ENCODE measurements around the gene EIF2S2.

Gene EIF2S2

GRCh38 chr20:34110025-34110744 lies 1.9 kb downstream of the EIF2S2 start:
- no peaks in the 10 kb centered on the region for H3K9me3 Mint-ChIP-seq
- peaks cover 47% of the 10 kb centered on the region for H3K36me3 Mint-ChIP-seq (ENCODE audit: low read depth)
- peak overlapping the region; percentile 96 for H3K4me3 Mint-ChIP-seq
- intact Hi-C loops (cut with micrococcal nuclease) = loop anchor here (5.0 kb wide), 1 partner anchor 118 kb away; the partner anchor contains the start of gene RALY
- no peaks in the 10 kb centered on the region for H3K27me3 Mint-ChIP-seq
- H3K27ac Mint-ChIP-seq = peak overlapping the region; percentile 91
- H3K4me1 Mint-ChIP-seq (ENCODE audit: low read depth) = peaks cover 53% of the 10 kb centered on the region

- Mint-ChIP-seq H3K27me3 (no peaks in the 10 kb centered on the region), H3K36me3 (ENCODE audit: low read depth) (peaks cover 54% of the 10 kb centered on the region), H3K9me3 (no peaks in the 10 kb centered on the region), H3K27ac (no peak overlapping the region), H3K4me1 (ENCODE audit: low read depth) (peaks cover 61% of the 10 kb centered on the region), H3K4me3 (no peak overlapping the region)
- intact Hi-C loops (cut with micrococcal nuclease) = no loop called here
Measured at GRCh38 chr20:34109442-34109841, 2.6 kb downstream of the EIF2S2 start.

GRCh38 chr20:34108616-34109174 lies 3.3 kb downstream of the EIF2S2 start:
- intact Hi-C loops (cut with micrococcal nuclease) = no loop called here
- Mint-ChIP-seq H3K27ac (no peak overlapping the region), H3K4me1 (ENCODE audit: low read depth) (peaks cover 68% of the 10 kb centered on the region), H3K4me3 (no peak overlapping the region), H3K9me3 (no peaks in the 10 kb centered on the region), H3K27me3 (no peaks in the 10 kb centered on the region), H3K36me3 (ENCODE audit: low read depth) (peaks cover 62% of the 10 kb centered on the region)

DNA sequence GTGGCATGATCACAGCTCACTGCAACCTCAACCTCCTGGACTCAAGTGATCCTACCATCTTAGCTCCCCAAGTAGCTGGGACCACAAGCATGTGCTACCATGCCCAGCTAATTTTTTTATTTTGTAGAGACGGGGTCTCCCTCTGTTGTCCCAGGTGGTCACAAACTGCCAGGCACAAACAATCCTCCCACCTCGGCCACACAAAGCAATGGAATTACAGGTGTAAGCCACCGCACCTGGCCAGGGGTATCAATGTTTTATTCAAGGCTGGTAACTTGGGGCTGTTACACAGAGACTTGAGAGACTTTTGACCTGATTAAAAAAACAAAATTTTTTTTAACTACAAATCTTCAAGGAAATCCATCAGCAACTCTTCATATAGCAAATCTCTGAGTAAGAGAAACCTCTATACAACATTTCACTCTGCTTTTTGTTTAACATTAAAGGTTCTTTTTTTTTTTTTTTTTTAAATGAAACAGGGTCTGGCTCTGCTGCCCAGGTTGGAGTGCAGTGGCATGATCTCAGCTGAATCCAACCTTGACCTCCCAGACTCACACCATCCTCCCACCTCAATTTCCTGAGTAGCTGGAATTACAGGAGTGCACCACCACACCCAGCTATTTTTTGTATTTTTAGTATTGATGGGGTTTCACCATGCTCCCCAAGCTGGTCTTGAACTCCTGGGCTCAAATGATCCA lies 5.9 kb downstream of the EIF2S2 start:
- no peak overlapping the region for H3K27ac Mint-ChIP-seq
- H3K9me3 Mint-ChIP-seq = no peaks in the 10 kb centered on the region
- peaks cover 75% of the 10 kb centered on the region for H3K36me3 Mint-ChIP-seq (ENCODE audit: low read depth)
- peaks cover 62% of the 10 kb centered on the region for H3K4me1 Mint-ChIP-seq (ENCODE audit: low read depth)
- H3K4me3 Mint-ChIP-seq = no peak overlapping the region
- intact Hi-C loops (cut with micrococcal nuclease) = no loop called here
- no peaks in the 10 kb centered on the region for H3K27me3 Mint-ChIP-seq

GRCh38 chr20:34104059-34104458 lies 8.0 kb downstream of the EIF2S2 start:
- H3K27ac Mint-ChIP-seq = no peak overlapping the region
- no peaks in the 10 kb centered on the region for H3K9me3 Mint-ChIP-seq
- peaks cover 50% of the 10 kb centered on the region for H3K4me1 Mint-ChIP-seq (ENCODE audit: low read depth)
- H3K4me3 Mint-ChIP-seq = no peak overlapping the region
- H3K36me3 Mint-ChIP-seq (ENCODE audit: low read depth) = peaks cover 87% of the 10 kb centered on the region
- H3K27me3 Mint-ChIP-seq = no peaks in the 10 kb centered on the region
- intact Hi-C loops (cut with micrococcal nuclease) = no loop called here

DNA sequence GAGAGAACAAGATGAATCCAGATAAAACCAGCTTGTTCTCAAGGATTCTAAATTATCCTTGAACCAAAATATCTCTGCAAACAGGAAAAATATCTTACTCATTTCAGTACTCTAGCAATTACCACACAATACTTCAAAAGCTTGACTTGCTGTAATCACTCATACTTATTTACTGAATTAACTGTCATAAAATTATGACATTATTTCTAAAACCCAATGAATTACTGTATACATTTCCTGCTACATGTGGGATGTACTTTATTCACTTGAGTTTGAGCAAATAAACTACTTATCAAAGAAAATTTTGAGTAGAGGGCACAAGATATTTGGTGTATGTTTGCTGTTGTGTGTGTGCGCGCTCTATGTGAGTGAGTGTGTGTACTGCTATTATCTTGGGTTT lies 9.7 kb downstream of the EIF2S2 start:
- Mint-ChIP-seq H3K4me3 (no peak overlapping the region), H3K9me3 (no peaks in the 10 kb centered on the region), H3K4me1 (ENCODE audit: low read depth) (peaks cover 34% of the 10 kb centered on the region), H3K27me3 (no peaks in the 10 kb centered on the region), H3K27ac (no peak overlapping the region), H3K36me3 (ENCODE audit: low read depth) (peaks cover 96% of the 10 kb centered on the region)
- intact Hi-C loops (cut with micrococcal nuclease) = no loop called here

DNA sequence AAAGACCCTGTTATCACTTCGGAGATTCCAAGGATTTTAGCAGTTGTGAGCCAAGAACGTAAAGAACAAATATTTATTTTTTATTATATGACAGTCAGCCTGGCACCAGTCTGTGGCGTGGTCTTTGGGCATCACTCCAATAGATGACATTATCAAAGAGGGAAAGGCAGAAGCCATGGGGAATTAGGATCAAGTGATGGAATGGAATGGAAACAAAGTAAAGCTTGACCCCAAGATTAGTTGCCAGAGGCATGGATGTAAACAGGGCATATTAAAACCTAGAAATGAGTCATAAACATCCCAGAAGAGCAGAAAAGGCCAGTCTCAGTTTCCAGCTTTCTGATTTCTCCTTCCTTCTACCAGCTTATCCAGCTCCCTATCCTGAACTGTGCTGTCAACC lies 11.5 kb downstream of the EIF2S2 start:
- H3K4me3 Mint-ChIP-seq = no peak overlapping the region
- peaks cover 20% of the 10 kb centered on the region for H3K4me1 Mint-ChIP-seq (ENCODE audit: low read depth)
- H3K27me3 Mint-ChIP-seq = no peaks in the 10 kb centered on the region
- no peak overlapping the region for H3K27ac Mint-ChIP-seq
- peaks cover 100% of the 10 kb centered on the region for H3K36me3 Mint-ChIP-seq (ENCODE audit: low read depth)
- intact Hi-C loops (cut with micrococcal nuclease) = no loop called here
- H3K9me3 Mint-ChIP-seq = no peaks in the 10 kb centered on the region

DNA sequence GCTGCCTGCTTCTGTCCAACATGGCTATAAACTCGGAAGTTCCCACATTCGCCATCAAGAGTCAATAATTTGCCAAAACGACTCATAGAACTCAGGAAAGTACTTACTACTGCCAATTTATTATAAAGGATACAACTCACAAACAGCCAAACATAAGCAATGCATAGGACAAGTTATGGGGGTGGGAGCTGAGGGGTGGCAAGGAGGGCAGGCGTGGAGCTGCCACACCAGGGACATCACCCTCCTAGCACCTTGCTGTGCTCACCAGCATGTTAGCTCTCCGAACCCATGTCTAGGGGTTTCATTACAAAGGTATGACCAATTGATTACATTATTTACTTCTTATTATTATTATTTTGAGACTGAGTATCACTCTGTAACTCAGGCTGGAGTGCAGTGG lies 12.4 kb downstream of the EIF2S2 start:
- no peaks in the 10 kb centered on the region for H3K27me3 Mint-ChIP-seq
- H3K9me3 Mint-ChIP-seq = no peaks in the 10 kb centered on the region
- peaks cover 95% of the 10 kb centered on the region for H3K36me3 Mint-ChIP-seq (ENCODE audit: low read depth)
- intact Hi-C loops (cut with micrococcal nuclease) = no loop called here
- H3K4me1 Mint-ChIP-seq (ENCODE audit: low read depth) = peaks cover 11% of the 10 kb centered on the region
- H3K27ac Mint-ChIP-seq = no peak overlapping the region
- H3K4me3 Mint-ChIP-seq = no peak overlapping the region

DNA sequence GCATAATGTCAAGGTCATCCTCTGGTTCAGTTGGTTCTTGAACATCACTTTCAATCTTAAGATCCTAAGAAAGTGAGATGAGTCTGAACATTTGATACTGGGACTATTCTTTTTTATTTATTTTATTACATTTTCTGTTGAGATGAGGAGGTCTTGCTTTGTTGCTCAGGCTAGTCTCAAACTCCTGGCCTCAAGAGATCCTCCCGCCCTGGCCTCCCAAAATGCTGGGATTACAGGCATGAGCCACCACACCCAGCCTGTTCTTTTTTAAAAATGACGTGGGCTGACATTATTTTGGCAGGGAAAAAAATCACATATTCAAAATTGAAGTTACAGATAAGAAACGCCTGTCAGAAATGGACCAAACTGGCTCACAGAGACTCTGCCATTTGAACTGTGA lies 13.5 kb downstream of the EIF2S2 start:
- no peaks in the 10 kb centered on the region for H3K27me3 Mint-ChIP-seq
- peaks cover under 1% of the 10 kb centered on the region for H3K4me1 Mint-ChIP-seq (ENCODE audit: low read depth)
- H3K9me3 Mint-ChIP-seq = no peaks in the 10 kb centered on the region
- intact Hi-C loops (cut with micrococcal nuclease) = no loop called here
- H3K36me3 Mint-ChIP-seq (ENCODE audit: low read depth) = peaks cover 92% of the 10 kb centered on the region
- no peak overlapping the region for H3K27ac Mint-ChIP-seq
- no peak overlapping the region for H3K4me3 Mint-ChIP-seq

GRCh38 chr20:34096699-34097444 lies 15.2 kb downstream of the EIF2S2 start:
- intact Hi-C loops (cut with micrococcal nuclease) = no loop called here
- Mint-ChIP-seq H3K9me3 (no peaks in the 10 kb centered on the region), H3K4me3 (no peak overlapping the region), H3K36me3 (ENCODE audit: low read depth) (peaks cover 92% of the 10 kb centered on the region), H3K27me3 (no peaks in the 10 kb centered on the region), H3K27ac (no peak overlapping the region), H3K4me1 (ENCODE audit: low read depth) (no peaks in the 10 kb centered on the region)

- intact Hi-C loops (cut with micrococcal nuclease) = no loop called here
- Mint-ChIP-seq H3K27ac (no peak overlapping the region), H3K4me1 (ENCODE audit: low read depth) (no peaks in the 10 kb centered on the region), H3K27me3 (no peaks in the 10 kb centered on the region), H3K36me3 (ENCODE audit: low read depth) (peaks cover 90% of the 10 kb centered on the region), H3K9me3 (no peaks in the 10 kb centered on the region), H3K4me3 (no peak overlapping the region)
Measured at GRCh38 chr20:34095825-34096224, 16.2 kb downstream of the EIF2S2 start.

- Mint-ChIP-seq H3K27ac (no peak overlapping the region), H3K27me3 (no peaks in the 10 kb centered on the region), H3K4me1 (ENCODE audit: low read depth) (no peaks in the 10 kb centered on the region), H3K4me3 (no peak overlapping the region), H3K36me3 (ENCODE audit: low read depth) (peaks cover 90% of the 10 kb centered on the region), H3K9me3 (no peaks in the 10 kb centered on the region)
- intact Hi-C loops (cut with micrococcal nuclease) = no loop called here
Measured at GRCh38 chr20:34093895-34094294, 18.1 kb downstream of the EIF2S2 start.

DNA sequence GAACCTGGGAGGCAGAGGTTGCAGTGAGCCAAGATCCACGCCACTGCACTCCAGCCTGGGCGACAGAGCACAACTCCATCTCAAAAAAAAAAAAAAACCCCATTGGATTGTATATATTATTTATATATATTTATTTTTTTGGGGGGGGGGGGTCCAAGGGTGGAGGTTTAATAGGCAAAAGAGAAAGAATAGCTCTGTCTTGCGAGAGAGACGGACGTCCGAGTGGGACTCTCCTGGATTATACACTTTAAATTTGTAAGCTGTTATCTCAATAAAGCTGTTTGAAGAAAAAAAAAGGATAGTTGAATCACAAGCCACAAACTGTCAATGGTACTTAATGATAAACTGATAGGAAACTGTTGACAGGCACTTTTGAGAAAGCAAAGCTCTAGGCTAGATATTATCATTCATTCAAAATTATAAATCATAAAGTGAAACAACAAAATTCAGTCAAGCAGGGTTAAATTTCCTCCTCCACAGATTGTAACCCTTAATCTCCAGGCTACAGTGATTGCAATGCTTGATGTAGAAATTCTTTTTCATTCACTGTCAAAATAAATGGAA lies 20.3 kb downstream of the EIF2S2 start:
- H3K4me1 Mint-ChIP-seq (ENCODE audit: low read depth) = no peaks in the 10 kb centered on the region

DNA sequence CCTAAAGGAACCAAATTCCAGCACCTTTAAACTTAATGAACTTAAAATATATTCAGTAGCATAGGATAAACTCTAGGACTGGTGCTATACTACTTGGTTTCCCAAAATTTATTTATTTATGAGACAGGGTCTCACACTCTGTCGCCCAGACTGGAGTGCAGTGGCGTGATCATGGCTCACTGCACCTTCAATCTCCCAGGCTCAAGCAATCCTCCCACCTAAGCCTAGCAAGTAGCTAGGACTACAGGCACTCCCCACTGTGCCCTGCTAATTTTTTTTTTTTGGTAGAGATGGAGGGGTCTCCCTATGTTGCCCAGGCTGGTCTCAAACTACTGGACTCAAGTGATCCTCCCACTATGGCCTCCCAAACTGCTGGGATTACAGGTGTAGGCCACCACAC lies 21.4 kb downstream of the EIF2S2 start:
- H3K9me3 Mint-ChIP-seq = no peaks in the 10 kb centered on the region
- no peak overlapping the region for H3K4me3 Mint-ChIP-seq
- H3K27me3 Mint-ChIP-seq = no peaks in the 10 kb centered on the region
- intact Hi-C loops (cut with micrococcal nuclease) = no loop called here
- H3K27ac Mint-ChIP-seq = no peak overlapping the region
- H3K4me1 Mint-ChIP-seq (ENCODE audit: low read depth) = no peaks in the 10 kb centered on the region
- peaks cover 88% of the 10 kb centered on the region for H3K36me3 Mint-ChIP-seq (ENCODE audit: low read depth)

More for the DNA sequence above, 20.3 kb downstream of the EIF2S2 start:
- H3K9me3 Mint-ChIP-seq = no peaks in the 10 kb centered on the region
- intact Hi-C loops (cut with micrococcal nuclease) = no loop called here
- H3K4me3 Mint-ChIP-seq = no peak overlapping the region
- H3K27me3 Mint-ChIP-seq = no peaks in the 10 kb centered on the region
- no peak overlapping the region for H3K27ac Mint-ChIP-seq
- peaks cover 90% of the 10 kb centered on the region for H3K36me3 Mint-ChIP-seq (ENCODE audit: low read depth)

Measured in dendritic cell treated with granulocyte-macrophage colony-stimulating factor and Interleukin-4, amounts not matched to agents 40 ng/mL and 50 ng/mL, for 4 days (primary cell).